K562 (cell line): Measurements from ENCODE around the gene MSRB3.

Experiments
- DPF2 ChIP-seq: fragments of 450-650 bp; IDR thresholded peaks from 2 replicates; pipeline ENCODE4 v1.6.1; 2016
- FIP1L1 ChIP-seq: fragments of 200-400 bp; formaldehyde crosslinking; IDR thresholded peaks from 2 replicates; pipeline ENCODE4 v1.6.1; 2018; ENCODE audit warnings: mild to moderate bottlenecking, low read depth, low read length; ENCODE audit not compliant: poor library complexity, severe bottlenecking
- GABPA ChIP-seq: fragments of 200-800 bp; sonication (Bioruptor generic); conservative IDR thresholded peaks from 2 replicates; pipeline ENCODE4 v1.6.1; 2016; ENCODE audit warnings: low read depth, missing genetic modification characterization, missing compliant biosample characterization
- LEF1 ChIP-seq: fragments of 450-650 bp; IDR thresholded peaks from 2 replicates; pipeline ENCODE4 v1.6.1; 2016; ENCODE audit warnings: mild to moderate bottlenecking
- MCM3 ChIP-seq: fragments of 450-650 bp; IDR thresholded peaks from 2 replicates; pipeline ENCODE4 v1.6.1; 2016
- POLR2AphosphoS5 ChIP-seq: IDR thresholded peaks from 2 replicates; pipeline ENCODE4 v1.6.1; 2011; ENCODE audit warnings: mild to moderate bottlenecking, low read depth, low read length, moderate library complexity; ENCODE audit not compliant: control insufficient read depth, insufficient read depth
- ZNF133 ChIP-seq: fragments of 250-450 bp; sonication (Bioruptor Pico); IDR thresholded peaks from 2 replicates; pipeline ENCODE4 v1.4.0; 2020; ENCODE audit warnings: mild to moderate bottlenecking
- TF ChIP-seq, protein P1 (sequence below): fragments of 450-650 bp; IDR thresholded peaks from 2 replicates; pipeline ENCODE4 v1.6.1; 2016; ENCODE audit warnings: missing biosample characterization, missing genetic modification characterization
- TF ChIP-seq, protein P2 (sequence below): sonication (generic); formaldehyde crosslinking; IDR thresholded peaks from 2 replicates; pipeline ENCODE4 v1.8.0; 2022; ENCODE audit warnings: mild to moderate bottlenecking, missing genetic modification reagents, borderline replicate concordance
- TF ChIP-seq, protein P3 (sequence below), 3 experiments: IDR thresholded peaks in 2 of 3; conservative IDR thresholded peaks in 1 of 3; 2 replicates each; pipeline ENCODE4 v1.5.1; 2011 to 2012; ENCODE audit warnings: low read length in 3 of 3, mild to moderate bottlenecking in 3 of 3, control low read depth in 2 of 3, improper control_type of control experiment in 1 of 3, inconsistent platforms in 1 of 3, low read depth in 1 of 3, mixed read lengths in 1 of 3, moderate library complexity in 1 of 3; ENCODE audit not compliant: insufficient read depth in 2 of 3
- TF ChIP-seq, protein P4 (sequence below), 2 experiments: fragments of 450-650 bp; formaldehyde crosslinking in 1 of 2; IDR thresholded peaks; 2 replicates each; pipeline versions ENCODE4 v1.4.0 to v1.6.1; 2014 to 2020; ENCODE audit warnings: mild to moderate bottlenecking in 2 of 2, borderline replicate concordance in 1 of 2, low read depth in 1 of 2

DNA sequence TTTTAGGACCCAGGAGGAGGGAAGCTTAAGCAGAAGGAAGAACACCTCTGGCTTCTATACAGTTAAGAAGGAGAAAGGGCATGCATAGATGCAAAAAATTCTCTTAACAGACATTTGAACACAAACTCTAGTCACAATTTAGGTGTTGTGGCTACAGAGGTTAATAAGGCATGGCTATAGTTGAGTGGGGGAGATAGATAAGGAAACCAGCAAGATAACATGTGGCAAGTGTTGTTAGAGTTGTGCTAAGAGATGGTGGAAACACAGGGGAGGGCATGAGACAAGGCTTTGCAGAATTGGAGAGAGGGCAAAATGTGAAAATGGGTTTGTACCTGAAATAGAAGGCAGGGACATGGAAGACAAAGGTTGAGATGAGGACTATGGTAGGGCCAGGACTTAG is 88.9 kb downstream of the MSRB3 start:
- TF ChIP-seq, protein P1, sequence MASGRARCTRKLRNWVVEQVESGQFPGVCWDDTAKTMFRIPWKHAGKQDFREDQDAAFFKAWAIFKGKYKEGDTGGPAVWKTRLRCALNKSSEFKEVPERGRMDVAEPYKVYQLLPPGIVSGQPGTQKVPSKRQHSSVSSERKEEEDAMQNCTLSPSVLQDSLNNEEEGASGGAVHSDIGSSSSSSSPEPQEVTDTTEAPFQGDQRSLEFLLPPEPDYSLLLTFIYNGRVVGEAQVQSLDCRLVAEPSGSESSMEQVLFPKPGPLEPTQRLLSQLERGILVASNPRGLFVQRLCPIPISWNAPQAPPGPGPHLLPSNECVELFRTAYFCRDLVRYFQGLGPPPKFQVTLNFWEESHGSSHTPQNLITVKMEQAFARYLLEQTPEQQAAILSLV (tag): no peak
- no peak for TF ChIP-seq FIP1L1
- TF ChIP-seq GABPA (tag): no peak
- TF ChIP-seq, protein P2, sequence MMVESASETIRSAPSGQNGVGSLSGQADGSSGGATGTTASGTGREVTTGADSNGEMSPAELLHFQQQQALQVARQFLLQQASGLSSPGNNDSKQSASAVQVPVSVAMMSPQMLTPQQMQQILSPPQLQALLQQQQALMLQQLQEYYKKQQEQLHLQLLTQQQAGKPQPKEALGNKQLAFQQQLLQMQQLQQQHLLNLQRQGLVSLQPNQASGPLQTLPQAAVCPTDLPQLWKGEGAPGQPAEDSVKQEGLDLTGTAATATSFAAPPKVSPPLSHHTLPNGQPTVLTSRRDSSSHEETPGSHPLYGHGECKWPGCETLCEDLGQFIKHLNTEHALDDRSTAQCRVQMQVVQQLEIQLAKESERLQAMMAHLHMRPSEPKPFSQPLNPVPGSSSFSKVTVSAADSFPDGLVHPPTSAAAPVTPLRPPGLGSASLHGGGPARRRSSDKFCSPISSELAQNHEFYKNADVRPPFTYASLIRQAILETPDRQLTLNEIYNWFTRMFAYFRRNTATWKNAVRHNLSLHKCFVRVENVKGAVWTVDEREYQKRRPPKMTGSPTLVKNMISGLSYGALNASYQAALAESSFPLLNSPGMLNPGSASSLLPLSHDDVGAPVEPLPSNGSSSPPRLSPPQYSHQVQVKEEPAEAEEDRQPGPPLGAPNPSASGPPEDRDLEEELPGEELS: no peak
- TF ChIP-seq DPF2: no peak
- TF ChIP-seq MCM3: no peak
- no peak for TF ChIP-seq ZNF133 (CRISPR knock-in tag)
- TF ChIP-seq, protein P3, sequence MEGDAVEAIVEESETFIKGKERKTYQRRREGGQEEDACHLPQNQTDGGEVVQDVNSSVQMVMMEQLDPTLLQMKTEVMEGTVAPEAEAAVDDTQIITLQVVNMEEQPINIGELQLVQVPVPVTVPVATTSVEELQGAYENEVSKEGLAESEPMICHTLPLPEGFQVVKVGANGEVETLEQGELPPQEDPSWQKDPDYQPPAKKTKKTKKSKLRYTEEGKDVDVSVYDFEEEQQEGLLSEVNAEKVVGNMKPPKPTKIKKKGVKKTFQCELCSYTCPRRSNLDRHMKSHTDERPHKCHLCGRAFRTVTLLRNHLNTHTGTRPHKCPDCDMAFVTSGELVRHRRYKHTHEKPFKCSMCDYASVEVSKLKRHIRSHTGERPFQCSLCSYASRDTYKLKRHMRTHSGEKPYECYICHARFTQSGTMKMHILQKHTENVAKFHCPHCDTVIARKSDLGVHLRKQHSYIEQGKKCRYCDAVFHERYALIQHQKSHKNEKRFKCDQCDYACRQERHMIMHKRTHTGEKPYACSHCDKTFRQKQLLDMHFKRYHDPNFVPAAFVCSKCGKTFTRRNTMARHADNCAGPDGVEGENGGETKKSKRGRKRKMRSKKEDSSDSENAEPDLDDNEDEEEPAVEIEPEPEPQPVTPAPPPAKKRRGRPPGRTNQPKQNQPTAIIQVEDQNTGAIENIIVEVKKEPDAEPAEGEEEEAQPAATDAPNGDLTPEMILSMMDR (IDR thresholded peaks at IDR 0.05 in 2 of 3, conservative IDR thresholded peaks at IDR 0.05 in 1 of 3; ENCODE audit: insufficient read depth in 2 of 3, low read depth in 1 of 3, low read length in 3 of 3): no peak
- no peak for TF ChIP-seq LEF1
- TF ChIP-seq POLR2AphosphoS5: no peak
- TF ChIP-seq, protein P4, sequence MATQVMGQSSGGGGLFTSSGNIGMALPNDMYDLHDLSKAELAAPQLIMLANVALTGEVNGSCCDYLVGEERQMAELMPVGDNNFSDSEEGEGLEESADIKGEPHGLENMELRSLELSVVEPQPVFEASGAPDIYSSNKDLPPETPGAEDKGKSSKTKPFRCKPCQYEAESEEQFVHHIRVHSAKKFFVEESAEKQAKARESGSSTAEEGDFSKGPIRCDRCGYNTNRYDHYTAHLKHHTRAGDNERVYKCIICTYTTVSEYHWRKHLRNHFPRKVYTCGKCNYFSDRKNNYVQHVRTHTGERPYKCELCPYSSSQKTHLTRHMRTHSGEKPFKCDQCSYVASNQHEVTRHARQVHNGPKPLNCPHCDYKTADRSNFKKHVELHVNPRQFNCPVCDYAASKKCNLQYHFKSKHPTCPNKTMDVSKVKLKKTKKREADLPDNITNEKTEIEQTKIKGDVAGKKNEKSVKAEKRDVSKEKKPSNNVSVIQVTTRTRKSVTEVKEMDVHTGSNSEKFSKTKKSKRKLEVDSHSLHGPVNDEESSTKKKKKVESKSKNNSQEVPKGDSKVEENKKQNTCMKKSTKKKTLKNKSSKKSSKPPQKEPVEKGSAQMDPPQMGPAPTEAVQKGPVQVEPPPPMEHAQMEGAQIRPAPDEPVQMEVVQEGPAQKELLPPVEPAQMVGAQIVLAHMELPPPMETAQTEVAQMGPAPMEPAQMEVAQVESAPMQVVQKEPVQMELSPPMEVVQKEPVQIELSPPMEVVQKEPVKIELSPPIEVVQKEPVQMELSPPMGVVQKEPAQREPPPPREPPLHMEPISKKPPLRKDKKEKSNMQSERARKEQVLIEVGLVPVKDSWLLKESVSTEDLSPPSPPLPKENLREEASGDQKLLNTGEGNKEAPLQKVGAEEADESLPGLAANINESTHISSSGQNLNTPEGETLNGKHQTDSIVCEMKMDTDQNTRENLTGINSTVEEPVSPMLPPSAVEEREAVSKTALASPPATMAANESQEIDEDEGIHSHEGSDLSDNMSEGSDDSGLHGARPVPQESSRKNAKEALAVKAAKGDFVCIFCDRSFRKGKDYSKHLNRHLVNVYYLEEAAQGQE (IDR thresholded peaks at IDR 0.05; ENCODE audit: borderline replicate concordance): no peak
- TF ChIP-seq, protein P4 (CRISPR knock-in tag; IDR thresholded peaks at IDR 0.05; ENCODE audit: low read depth): no peak
